Esophagus squamous epithelium (tissue), 5 donors: Measurements from ENCODE around the gene GLP2R. TPM values are rescaled to one million over a fixed set of nuclear protein-coding genes. Genes with fewer than 3 reads are reported as not detected.

Source experiments
- DNase-seq: peaks from one replicate; lab custom pipeline; 2025; lab: John Stamatoyannopoulos, UW
- H3K27ac ChIP-seq, 4 donors: fragments of 200-600 bp; sonication (generic); one replicate each; pipeline ENCODE4 v1.5.1; 2016 to 2019; ENCODE audit warnings: mild to moderate bottlenecking in 1 of 4
- H3K27me3 ChIP-seq, 4 donors: fragments of 200-600 bp; sonication (generic); 1 replicate in 3 of 4; 2 replicates in 1 of 4; pipeline versions ENCODE4 v1.5.1 to v1.6.0; 2017 to 2021; ENCODE audit warnings: antibody characterized with exemption in 1 of 4
- H3K36me3 ChIP-seq, 3 donors: fragments of 200-600 bp; sonication (generic); one replicate each; pipeline ENCODE4 v1.5.1; 2016 to 2019
- H3K4me1 ChIP-seq, 3 donors: fragments of 200-600 bp; sonication (generic); one replicate each; pipeline ENCODE4 v1.5.1; 2017 to 2019
- H3K4me3 ChIP-seq, 4 donors: fragments of 200-600 bp; sonication (generic); 1 replicate in 3 of 4; 2 replicates in 1 of 4; pipeline ENCODE4 v1.5.1; 2016 to 2019; ENCODE audit warnings: mild to moderate bottlenecking in 2 of 4, moderate library complexity in 1 of 4
- H3K9me3 ChIP-seq, 3 donors: fragments of 200-600 bp; sonication (generic); one replicate each; pipeline ENCODE4 v1.5.1; 2016 to 2019
- POLR2A ChIP-seq, 4 donors: fragments of 450-650 bp; IDR thresholded peaks; one replicate each; pipeline ENCODE4 v1.6.1; 2017; ENCODE audit warnings: antibody characterized with exemption in 4 of 4, mild to moderate bottlenecking in 4 of 4, moderate library complexity in 3 of 4
- WGBS, 2 donors: methylation state at CpG; one replicate each; pipeline ENCODE4 v1.1.5; 2018; 5-methylcytosine and 5-hydroxymethylcytosine counted together
- intact Hi-C: fragments of 100-400 bp; cut with DNase I; formaldehyde crosslinking; loops from one replicate; pipeline ENCODE4 v1.15.0; 2022
- total RNA-seq, 4 donors: library from RNA; depleted of rRNA; stranded (reverse); fragments of >200 nt; gene quantifications; one replicate each; pipeline ENCODE4 v1.1.0, GENCODE V29; 2016
- TF ChIP-seq, protein P1 (sequence below), 6 experiments: fragments of 450-650 bp in 4 of 6; fragments of 200-600 bp in 2 of 6; sonication (generic) in 2 of 6; IDR thresholded peaks; one replicate each; pipeline ENCODE4 v1.5.1; 2016 to 2019; ENCODE audit warnings: antibody characterized with exemption in 6 of 6, mild to moderate bottlenecking in 4 of 6, moderate library complexity in 4 of 6
- donor health status: DM: yes; HTN: yes; CAD: no.

GLP2R gene
- total RNA-seq, 4 donors from 2014 or later = 0.21 to 0.95 (median 0.31) TPM; not detected in 1

DNA sequence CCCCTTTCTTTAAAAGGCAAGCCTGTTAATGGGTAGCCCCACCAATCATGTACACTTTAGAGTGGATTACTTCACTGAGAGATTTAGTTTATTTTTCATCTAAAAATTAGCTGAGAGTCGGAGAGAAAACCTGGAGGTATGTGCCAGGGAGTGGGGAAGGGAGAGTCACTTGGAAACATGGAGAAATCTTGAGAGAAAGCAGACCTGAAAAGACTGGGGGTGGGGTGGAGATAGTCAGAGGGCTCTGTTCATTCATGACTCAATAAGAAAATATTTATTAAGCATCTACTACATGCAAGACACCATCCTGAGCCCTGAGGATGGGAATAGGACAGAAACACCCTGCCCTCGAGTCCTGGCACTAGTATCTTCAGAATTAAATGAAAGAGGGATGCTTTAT lies 106.8 kb downstream of the GLP2R start:
- H3K27ac ChIP-seq = no peak overlapping the region
- 51 to 52% methylated on average over 2 of the region's 2 CpGs for WGBS, 2 donors
- intact Hi-C loops = no loop called here

DNA sequence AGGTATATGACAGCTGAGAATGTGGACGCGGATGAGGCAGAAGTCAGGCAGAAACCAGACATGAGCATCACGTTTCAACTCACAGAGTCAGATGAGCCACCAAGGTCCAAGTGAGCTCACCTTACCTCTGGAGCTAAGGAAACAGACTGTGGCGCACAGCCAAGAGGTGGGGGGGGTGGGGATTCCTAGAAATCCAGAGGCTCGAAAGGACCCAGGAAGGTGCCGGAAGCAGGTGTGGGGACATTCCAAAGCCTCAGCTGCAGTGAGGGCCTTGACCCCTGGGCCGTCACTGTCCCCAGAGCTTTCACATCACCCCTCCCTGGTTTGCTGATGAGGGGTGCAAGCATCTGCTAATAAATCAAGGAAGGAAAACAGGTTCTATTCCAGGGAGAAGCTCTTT lies 108.6 kb downstream of the GLP2R start:
- 77% methylated on average over 5 to 6 of the region's 7 CpGs for WGBS, 2 donors
- intact Hi-C loops = no loop called here

More for the DNA sequence above, 106.8 kb downstream of the GLP2R start:
- H3K4me1 ChIP-seq = peaks cover 0 to 18% (median 0%) of the 10 kb centered on the region in 3 donors
- TF ChIP-seq POLR2A (IDR thresholded peaks at IDR 0.05) = no peak
- TF ChIP-seq, protein P1, sequence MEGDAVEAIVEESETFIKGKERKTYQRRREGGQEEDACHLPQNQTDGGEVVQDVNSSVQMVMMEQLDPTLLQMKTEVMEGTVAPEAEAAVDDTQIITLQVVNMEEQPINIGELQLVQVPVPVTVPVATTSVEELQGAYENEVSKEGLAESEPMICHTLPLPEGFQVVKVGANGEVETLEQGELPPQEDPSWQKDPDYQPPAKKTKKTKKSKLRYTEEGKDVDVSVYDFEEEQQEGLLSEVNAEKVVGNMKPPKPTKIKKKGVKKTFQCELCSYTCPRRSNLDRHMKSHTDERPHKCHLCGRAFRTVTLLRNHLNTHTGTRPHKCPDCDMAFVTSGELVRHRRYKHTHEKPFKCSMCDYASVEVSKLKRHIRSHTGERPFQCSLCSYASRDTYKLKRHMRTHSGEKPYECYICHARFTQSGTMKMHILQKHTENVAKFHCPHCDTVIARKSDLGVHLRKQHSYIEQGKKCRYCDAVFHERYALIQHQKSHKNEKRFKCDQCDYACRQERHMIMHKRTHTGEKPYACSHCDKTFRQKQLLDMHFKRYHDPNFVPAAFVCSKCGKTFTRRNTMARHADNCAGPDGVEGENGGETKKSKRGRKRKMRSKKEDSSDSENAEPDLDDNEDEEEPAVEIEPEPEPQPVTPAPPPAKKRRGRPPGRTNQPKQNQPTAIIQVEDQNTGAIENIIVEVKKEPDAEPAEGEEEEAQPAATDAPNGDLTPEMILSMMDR (IDR thresholded peaks at IDR 0.05) = no peak
- H3K27me3 ChIP-seq = peaks cover 0 to 2% (median 0%) of the 10 kb centered on the region in 4 donors
- DNase-seq = no peak
- H3K36me3 ChIP-seq = peaks cover 0 to 9% (median 0%) of the 10 kb centered on the region in 3 donors
- no peaks in the 10 kb centered on the region for H3K9me3 ChIP-seq
- no peak overlapping the region for H3K4me3 ChIP-seq

DNA sequence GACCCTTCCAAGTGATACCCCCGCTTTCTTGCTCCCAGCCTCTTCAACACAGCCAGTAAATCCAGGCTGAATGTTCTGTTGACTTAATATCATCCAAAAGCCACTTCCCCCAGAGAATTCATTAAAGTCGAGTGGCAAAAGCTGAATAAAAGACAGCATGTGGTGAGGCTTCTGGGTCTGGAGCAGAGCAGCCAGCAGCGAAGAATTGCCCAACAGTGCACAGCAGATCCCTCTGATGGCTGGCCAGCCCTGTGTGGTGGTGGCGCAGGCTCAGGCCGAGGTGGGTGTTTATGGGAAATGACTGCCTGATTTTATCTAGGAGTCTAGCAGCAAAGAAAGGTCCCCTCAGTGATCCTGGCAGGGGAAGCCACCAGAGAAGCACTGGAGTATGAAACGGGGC lies 109.7 kb downstream of the GLP2R start:
- TF ChIP-seq, protein P1 (IDR thresholded peaks at IDR 0.05) = no peak
- TF ChIP-seq POLR2A (IDR thresholded peaks at IDR 0.05) = no peak
- peaks cover 0 to 30% (median 0%) of the 10 kb centered on the region in 3 donors for H3K36me3 ChIP-seq
- peaks cover 0 to 5% (median 3%) of the 10 kb centered on the region in 3 donors for H3K9me3 ChIP-seq
- DNase-seq = no peak
- peak overlapping the region in 2 of 4 donors; percentile 44 to 51 for H3K27ac ChIP-seq
- intact Hi-C loops = no loop called here
- WGBS, 2 donors = 38 to 69% methylated on average over 1 to 4 of the region's 6 CpGs
- no peak overlapping the region for H3K4me3 ChIP-seq
- peaks cover 0 to 21% (median 0%) of the 10 kb centered on the region in 3 donors for H3K4me1 ChIP-seq
- peaks cover 0 to 2% (median 0%) of the 10 kb centered on the region in 4 donors for H3K27me3 ChIP-seq

More for the DNA sequence above, 108.6 kb downstream of the GLP2R start:
- TF ChIP-seq POLR2A (IDR thresholded peaks at IDR 0.05) = no peak
- TF ChIP-seq, protein P1 (IDR thresholded peaks at IDR 0.05) = no peak
- H3K4me3 ChIP-seq = no peak overlapping the region
- H3K27ac ChIP-seq = no peak overlapping the region
- peaks cover 0 to 21% (median 0%) of the 10 kb centered on the region in 3 donors for H3K4me1 ChIP-seq
- H3K9me3 ChIP-seq = peaks cover 0 to 5% (median 3%) of the 10 kb centered on the region in 3 donors
- H3K27me3 ChIP-seq = peaks cover 0 to 2% (median 0%) of the 10 kb centered on the region in 4 donors
- DNase-seq = no peak
- peaks cover 0 to 19% (median 0%) of the 10 kb centered on the region in 3 donors for H3K36me3 ChIP-seq

DNA sequence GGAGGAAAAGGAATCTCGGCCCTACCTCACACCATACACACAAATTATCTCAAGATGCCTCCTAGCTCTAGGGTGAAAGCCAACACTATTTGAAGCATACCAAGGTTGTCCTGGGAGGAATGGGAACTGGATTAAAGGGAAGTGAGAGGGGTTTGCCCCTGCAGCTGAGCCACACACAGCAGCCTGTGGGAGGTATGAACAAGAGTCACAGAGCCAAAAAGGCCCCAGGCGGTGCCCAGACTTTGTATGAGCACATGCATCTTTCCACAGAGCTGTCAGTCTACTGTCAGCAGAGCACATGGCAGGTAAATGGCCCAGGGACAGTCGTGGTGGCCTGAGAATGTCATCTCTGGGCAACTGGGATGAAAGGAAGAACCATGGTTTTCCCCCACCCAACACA lies 110.4 kb downstream of the GLP2R start:
- Histone ChIP-seq H3K27me3 (no peaks in the 10 kb centered on the region), H3K4me1 (peaks cover 0 to 21% (median 0%) of the 10 kb centered on the region in 3 donors), H3K4me3 (no peak overlapping the region), H3K27ac (peak overlapping the region in 2 of 4 donors; percentile 9 to 26), H3K36me3 (peaks cover 0 to 32% (median 0%) of the 10 kb centered on the region in 3 donors), H3K9me3 (peaks cover 0 to 5% (median 3%) of the 10 kb centered on the region in 3 donors)
- intact Hi-C loops = no loop called here
- TF ChIP-seq POLR2A (IDR thresholded peaks at IDR 0.05) = no peak
- TF ChIP-seq, protein P1 (IDR thresholded peaks at IDR 0.05) = no peak
- 68 to 76% methylated on average over 3 of the region's 3 CpGs for WGBS, 2 donors
- no peak for DNase-seq

DNA sequence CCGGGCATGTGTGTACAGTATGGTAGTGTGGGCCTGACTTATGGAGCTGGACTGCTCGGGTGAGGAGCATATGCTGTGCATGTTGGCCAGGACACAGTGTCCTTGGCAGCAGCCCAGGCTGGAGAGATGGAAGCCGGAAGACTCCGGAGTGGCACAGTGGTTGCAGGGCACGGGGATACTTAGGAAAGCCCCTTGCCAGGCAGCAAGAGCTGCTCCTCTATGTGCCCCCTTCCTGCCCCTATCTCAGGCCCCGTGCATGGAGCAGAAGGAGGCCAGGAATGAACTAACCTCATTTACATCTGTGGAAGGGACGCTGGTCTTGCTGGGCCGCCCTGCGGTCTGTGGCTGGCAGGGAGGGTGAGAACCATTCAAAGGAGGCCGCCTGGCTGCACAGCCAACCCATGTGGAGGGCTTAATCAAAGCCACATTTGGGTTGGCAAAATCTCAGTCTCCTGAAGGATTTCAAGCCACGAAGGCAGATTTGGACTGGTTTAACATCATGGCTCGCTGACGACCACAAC lies 111.6 kb downstream of the GLP2R start:
- Histone ChIP-seq H3K4me1 (peaks cover 0 to 21% (median 0%) of the 10 kb centered on the region in 3 donors), H3K27me3 (no peaks in the 10 kb centered on the region), H3K4me3 (no peak overlapping the region), H3K9me3 (peaks cover 0 to 5% (median 3%) of the 10 kb centered on the region in 3 donors), H3K36me3 (peaks cover 0 to 32% (median 0%) of the 10 kb centered on the region in 3 donors), H3K27ac (peak overlapping the region in 2 of 4 donors; percentile 5 to 9)
- intact Hi-C loops = no loop called here
- 55% methylated on average over 8 of the region's 13 CpGs; no CpG with 5 or more reads in 1 of the 2 donors for WGBS, 2 donors
- DNase-seq = no peak
- TF ChIP-seq, protein P1 (IDR thresholded peaks at IDR 0.05) = no peak
- no peak for TF ChIP-seq POLR2A (IDR thresholded peaks at IDR 0.05)
